ENCODE data around the gene SULT1A2. TPM values are rescaled to one million over a fixed set of nuclear protein-coding genes. Genes with fewer than 3 reads are reported as not detected.

SULT1A2 gene
- polyA plus RNA-seq, 2 of the 4 experiments (the other 2 are of a cell fraction), result 0.06 to 0.09 TPM

DNA sequence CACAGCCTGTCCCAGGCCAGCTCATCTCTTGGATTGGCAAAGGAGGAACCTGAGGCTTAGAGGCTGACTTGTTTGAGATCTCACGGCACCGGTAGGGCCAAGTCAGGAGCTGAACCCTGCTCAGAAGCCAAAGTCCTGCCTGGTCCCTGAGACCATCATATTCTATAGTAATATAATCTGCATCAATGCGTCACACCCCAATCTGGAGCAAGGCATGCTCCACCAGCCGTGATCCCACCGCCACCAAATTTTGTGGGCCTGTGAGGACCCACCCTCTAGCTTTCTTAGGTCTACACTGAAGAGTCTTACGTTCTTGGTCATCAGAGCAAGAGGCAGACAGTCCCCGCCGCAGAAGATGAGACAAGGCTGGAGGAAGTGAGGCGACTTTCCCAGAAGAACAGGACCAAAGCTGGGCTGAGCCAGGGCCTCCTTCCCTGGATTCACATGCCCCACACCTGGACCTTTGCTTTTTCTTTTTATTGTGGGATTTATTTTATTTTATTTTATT lies 10.3 kb upstream of the SULT1A2 start:
- ATAC-seq (no peak), FAIRE-seq (no peak), DNase-seq (ENCODE audit: low read depth in 1 of 2, low spot score in 1 of 2) (no peak)
- CTCF ChIA-PET, result interaction anchor here (0.6 to 2.1 kb wide), 3 partner anchors 9 to 329 kb away, joined by 3 to 6 read pairs (median 3); no protein-coding TSS in a partner anchor
- Histone ChIP-seq H3K27ac (no peak overlapping the region), H3K4me2 (no peak overlapping the region), H3K9me3 (no peaks in the 10 kb centered on the region), H3K4me3 (no peak overlapping the region), H3K4me1 (peaks cover 13% of the 10 kb centered on the region; the same call in 2 of the 3 replicates)
- TF ChIP-seq CEBPB (IDR thresholded peaks at IDR 0.05) (no peak), HDAC2 (IDR thresholded peaks at IDR 0.05) (no peak), ZFP36 (IDR thresholded peaks at IDR 0.05; ENCODE audit: borderline replicate concordance, partially characterized antibody) (no peak), NPAS2 (CRISPR knock-in tag; IDR thresholded peaks at IDR 0.05; ENCODE audit: borderline replicate concordance) (no peak), KDM1A (IDR thresholded peaks at IDR 0.05; ENCODE audit: low read depth) (no peak), ZNF302 (CRISPR knock-in tag; IDR thresholded peaks at IDR 0.05) (no peak), RAD21 (conservative IDR thresholded peaks at IDR 0.05 in 1 of 2, IDR thresholded peaks at IDR 0.05 in 1 of 2) (no peak), ESRRA (IDR thresholded peaks at IDR 0.05; ENCODE audit: borderline replicate concordance, low read length) (no peak), FOSL2 (IDR thresholded peaks at IDR 0.05) (no peak), FOSL2 (CRISPR knock-in tag; IDR thresholded peaks at IDR 0.05) (no peak), JUNB (IDR thresholded peaks at IDR 0.05) (no peak), JUN (IDR thresholded peaks at IDR 0.05) (no peak), ZC3H11A (IDR thresholded peaks at IDR 0.05) (no peak), TP53 (CRISPR knock-in tag; IDR thresholded peaks at IDR 0.05) (no peak), SMC3 (IDR thresholded peaks at IDR 0.05) (no peak), HOXA7 (CRISPR knock-in tag; IDR thresholded peaks at IDR 0.05) (no peak)
- TF ChIP-seq, protein P1, sequence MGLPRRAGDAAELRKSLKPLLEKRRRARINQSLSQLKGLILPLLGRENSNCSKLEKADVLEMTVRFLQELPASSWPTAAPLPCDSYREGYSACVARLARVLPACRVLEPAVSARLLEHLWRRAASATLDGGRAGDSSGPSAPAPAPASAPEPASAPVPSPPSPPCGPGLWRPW (IDR thresholded peaks at IDR 0.05), result no peak
- TF ChIP-seq, protein P2, sequence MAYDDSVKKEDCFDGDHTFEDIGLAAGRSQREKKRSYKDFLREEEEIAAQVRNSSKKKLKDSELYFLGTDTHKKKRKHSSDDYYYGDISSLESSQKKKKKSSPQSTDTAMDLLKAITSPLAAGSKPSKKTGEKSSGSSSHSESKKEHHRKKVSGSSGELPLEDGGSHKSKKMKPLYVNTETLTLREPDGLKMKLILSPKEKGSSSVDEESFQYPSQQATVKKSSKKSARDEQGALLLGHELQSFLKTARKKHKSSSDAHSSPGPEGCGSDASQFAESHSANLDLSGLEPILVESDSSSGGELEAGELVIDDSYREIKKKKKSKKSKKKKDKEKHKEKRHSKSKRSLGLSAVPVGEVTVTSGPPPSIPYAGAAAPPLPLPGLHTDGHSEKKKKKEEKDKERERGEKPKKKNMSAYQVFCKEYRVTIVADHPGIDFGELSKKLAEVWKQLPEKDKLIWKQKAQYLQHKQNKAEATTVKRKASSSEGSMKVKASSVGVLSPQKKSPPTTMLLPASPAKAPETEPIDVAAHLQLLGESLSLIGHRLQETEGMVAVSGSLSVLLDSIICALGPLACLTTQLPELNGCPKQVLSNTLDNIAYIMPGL (CRISPR knock-in tag; IDR thresholded peaks at IDR 0.05; ENCODE audit: borderline replicate concordance), result no peak
- TF ChIP-seq, protein P3, sequence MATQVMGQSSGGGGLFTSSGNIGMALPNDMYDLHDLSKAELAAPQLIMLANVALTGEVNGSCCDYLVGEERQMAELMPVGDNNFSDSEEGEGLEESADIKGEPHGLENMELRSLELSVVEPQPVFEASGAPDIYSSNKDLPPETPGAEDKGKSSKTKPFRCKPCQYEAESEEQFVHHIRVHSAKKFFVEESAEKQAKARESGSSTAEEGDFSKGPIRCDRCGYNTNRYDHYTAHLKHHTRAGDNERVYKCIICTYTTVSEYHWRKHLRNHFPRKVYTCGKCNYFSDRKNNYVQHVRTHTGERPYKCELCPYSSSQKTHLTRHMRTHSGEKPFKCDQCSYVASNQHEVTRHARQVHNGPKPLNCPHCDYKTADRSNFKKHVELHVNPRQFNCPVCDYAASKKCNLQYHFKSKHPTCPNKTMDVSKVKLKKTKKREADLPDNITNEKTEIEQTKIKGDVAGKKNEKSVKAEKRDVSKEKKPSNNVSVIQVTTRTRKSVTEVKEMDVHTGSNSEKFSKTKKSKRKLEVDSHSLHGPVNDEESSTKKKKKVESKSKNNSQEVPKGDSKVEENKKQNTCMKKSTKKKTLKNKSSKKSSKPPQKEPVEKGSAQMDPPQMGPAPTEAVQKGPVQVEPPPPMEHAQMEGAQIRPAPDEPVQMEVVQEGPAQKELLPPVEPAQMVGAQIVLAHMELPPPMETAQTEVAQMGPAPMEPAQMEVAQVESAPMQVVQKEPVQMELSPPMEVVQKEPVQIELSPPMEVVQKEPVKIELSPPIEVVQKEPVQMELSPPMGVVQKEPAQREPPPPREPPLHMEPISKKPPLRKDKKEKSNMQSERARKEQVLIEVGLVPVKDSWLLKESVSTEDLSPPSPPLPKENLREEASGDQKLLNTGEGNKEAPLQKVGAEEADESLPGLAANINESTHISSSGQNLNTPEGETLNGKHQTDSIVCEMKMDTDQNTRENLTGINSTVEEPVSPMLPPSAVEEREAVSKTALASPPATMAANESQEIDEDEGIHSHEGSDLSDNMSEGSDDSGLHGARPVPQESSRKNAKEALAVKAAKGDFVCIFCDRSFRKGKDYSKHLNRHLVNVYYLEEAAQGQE (IDR thresholded peaks at IDR 0.05), result no peak
- TF ChIP-seq, protein P4, sequence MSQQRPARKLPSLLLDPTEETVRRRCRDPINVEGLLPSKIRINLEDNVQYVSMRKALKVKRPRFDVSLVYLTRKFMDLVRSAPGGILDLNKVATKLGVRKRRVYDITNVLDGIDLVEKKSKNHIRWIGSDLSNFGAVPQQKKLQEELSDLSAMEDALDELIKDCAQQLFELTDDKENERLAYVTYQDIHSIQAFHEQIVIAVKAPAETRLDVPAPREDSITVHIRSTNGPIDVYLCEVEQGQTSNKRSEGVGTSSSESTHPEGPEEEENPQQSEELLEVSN (IDR thresholded peaks at IDR 0.05; ENCODE audit: borderline replicate concordance, low read depth), result no peak
- 95% methylated on average over 9 of the region's 9 CpGs for WGBS (ENCODE audit: missing lambda C conversion rate)
- POLR2A ChIA-PET, result no interaction called here
